ENCODE measurements around the gene GCNT3.

GCNT3 gene

GRCh38 chr15:59594493-59594942 is 17.1 kb upstream of the GCNT3 start (continued):
- no peak for TF ChIP-seq ZNF624 (tag by site-specific recombination; IDR thresholded peaks at IDR 0.05)
- no peak for TF ChIP-seq TCF7L2 (IDR thresholded peaks at IDR 0.05; ENCODE audit: borderline replicate concordance, low read depth, low read length)

- CTCF ChIA-PET = no interaction called here
Measured at GRCh38 chr15:59594991-59595390, 16.6 kb upstream of the GCNT3 start.

GRCh38 chr15:59595434-59595915 is 16.1 kb upstream of the GCNT3 start:
- TF ChIP-seq ZNF266 (tag by site-specific recombination; IDR thresholded peaks at IDR 0.05; ENCODE audit: low read depth) (no peak), ZSCAN4 (tag by site-specific recombination; IDR thresholded peaks at IDR 0.05) (no peak), ZNF169 (tag by site-specific recombination; IDR thresholded peaks at IDR 0.05) (no peak), ZFHX2 (tag by site-specific recombination; conservative IDR thresholded peaks at IDR 0.05) (no peak), ZNF518A (tag by site-specific recombination; conservative IDR thresholded peaks at IDR 0.05; ENCODE audit: low read depth) (no peak), ZBTB10 (tag by site-specific recombination; IDR thresholded peaks at IDR 0.05) (no peak), ZNF580 (tag by site-specific recombination; IDR thresholded peaks at IDR 0.05) (no peak), ZNF140 (tag by site-specific recombination; IDR thresholded peaks at IDR 0.05) (no peak), ZNF777 (tag by site-specific recombination; IDR thresholded peaks at IDR 0.05; ENCODE audit: borderline replicate concordance) (no peak)
- no peaks in the 10 kb centered on the region for H3K36me3 ChIP-seq (ENCODE audit: control insufficient read depth in 2 of 2, insufficient read depth in 1 of 2, low read length in 2 of 2)
- H3K4me3 ChIP-seq (ENCODE audit: low read depth, low read length) = no peak overlapping the region
- H3K27ac ChIP-seq (ENCODE audit: extremely low read depth, low read depth, low read length) = no peak overlapping the region
- ChIA-PET POLR2A (no interaction called here), CTCF (no interaction called here)
- H3K4me1 ChIP-seq (ENCODE audit: control insufficient read depth, insufficient read depth, low read length) = no peaks in the 10 kb centered on the region
- no peaks in the 10 kb centered on the region for H3K9me3 ChIP-seq (ENCODE audit: control insufficient read depth, insufficient read depth, low read depth, low read length)

More at GRCh38 chr15:59594991-59595390, 16.6 kb upstream of the GCNT3 start:
- H3K9me3 ChIP-seq (ENCODE audit: control insufficient read depth, insufficient read depth, low read depth, low read length) = no peaks in the 10 kb centered on the region
- H3K27ac ChIP-seq (ENCODE audit: extremely low read depth, low read depth, low read length) = no peak overlapping the region
- H3K4me1 ChIP-seq (ENCODE audit: control insufficient read depth, insufficient read depth, low read length) = no peaks in the 10 kb centered on the region
- H3K4me3 ChIP-seq (ENCODE audit: low read depth, low read length) = no peak overlapping the region
- no peaks in the 10 kb centered on the region for H3K36me3 ChIP-seq (ENCODE audit: control insufficient read depth in 2 of 2, insufficient read depth in 1 of 2, low read length in 2 of 2)
- TF ChIP-seq ZNF704 (tag by site-specific recombination; IDR thresholded peaks at IDR 0.05) (no peak), ZNF548 (tag by site-specific recombination; IDR thresholded peaks at IDR 0.05) (no peak)
- POLR2A ChIA-PET = no interaction called here

Measured in HEK293 (cell line).